DOHH2 (cell line): ENCODE data around the gene PRELID2.

Experiments used
- H3F3A ChIP-seq: fragments of 200-600 bp; sonication (generic), shearing (Covaris generic); 2 replicates; pipeline ENCODE4 v1.6.0; 2016; ENCODE audit warnings: antibody characterized with exemption, mild to moderate bottlenecking; ENCODE audit not compliant: control insufficient read depth, insufficient read depth
- H3K27ac ChIP-seq: fragments of 200-600 bp; sonication (generic); 2 replicates; pipeline ENCODE4 v1.5.1; 2014; ENCODE audit warnings: low read depth, mild to moderate bottlenecking, low read length, moderate library complexity
- H3K27me3 ChIP-seq: fragments of 200-600 bp; sonication (generic); 2 replicates; pipeline ENCODE4 v1.6.1; 2014; ENCODE audit warnings: mild to moderate bottlenecking, low read length, mixed read lengths; ENCODE audit not compliant: control insufficient read depth
- H3K36me3 ChIP-seq: fragments of 200-600 bp; sonication (generic); 2 replicates; pipeline ENCODE4 v1.6.1; 2014; ENCODE audit warnings: mild to moderate bottlenecking, low read length, moderate library complexity, mixed read lengths; ENCODE audit not compliant: control insufficient read depth
- H3K4me1 ChIP-seq: fragments of 200-600 bp; sonication (generic); 2 replicates; pipeline ENCODE4 v1.6.1; 2014; ENCODE audit warnings: mild to moderate bottlenecking, low read length, mixed read lengths; ENCODE audit not compliant: control insufficient read depth
- H3K4me2 ChIP-seq: fragments of 200-600 bp; sonication (generic); 2 replicates; pipeline ENCODE4 v1.6.0; 2014; ENCODE audit warnings: mild to moderate bottlenecking, low read length, moderate library complexity
- H3K4me3 ChIP-seq: fragments of 200-600 bp; sonication (generic); 2 replicates; pipeline ENCODE4 v1.5.1; 2014; ENCODE audit warnings: mild to moderate bottlenecking, low read length, mixed read lengths
- H3K79me2 ChIP-seq: fragments of 200-600 bp; sonication (generic); 2 replicates; pipeline ENCODE4 v1.6.1; 2014; ENCODE audit warnings: mild to moderate bottlenecking, low read length, mixed read lengths; ENCODE audit not compliant: control insufficient read depth
- H3K9me2 ChIP-seq: fragments of 200-600 bp; sonication (generic); replicated peaks from 2 replicates; pipeline ENCODE4 v1.6.1; 2014; ENCODE audit warnings: mild to moderate bottlenecking, low read length, mixed read lengths; ENCODE audit not compliant: control insufficient read depth
- H3K9me3 ChIP-seq: fragments of 200-600 bp; sonication (generic); 2 replicates; pipeline ENCODE4 v1.6.1; 2014; ENCODE audit warnings: antibody characterized with exemption, low read length, mixed read lengths; ENCODE audit not compliant: control insufficient read depth, insufficient read depth
- H4K20me1 ChIP-seq: fragments of 200-600 bp; sonication (generic); 2 replicates; pipeline ENCODE4 v1.6.0; 2014; ENCODE audit warnings: low read depth, mild to moderate bottlenecking, antibody characterized with exemption, low read length, moderate library complexity; ENCODE audit not compliant: control insufficient read depth, insufficient read depth
- CTCF ChIP-seq: fragments of 200-600 bp; sonication (generic); IDR thresholded peaks from one replicate; pipeline ENCODE4 v1.5.1; 2014; ENCODE audit warnings: antibody characterized with exemption, mild to moderate bottlenecking, low read depth, low read length; ENCODE audit not compliant: poor library complexity, severe bottlenecking
- EZH2phosphoT487 ChIP-seq: fragments of 200-600 bp; sonication (generic); IDR thresholded peaks from 2 replicates; pipeline ENCODE4 v1.6.1; 2017; ENCODE audit warnings: borderline replicate concordance, mild to moderate bottlenecking, antibody characterized with exemption, low read length, moderate library complexity, mixed read lengths

Gene PRELID2

GRCh38 chr5:145811834-145812625 lies 23.1 kb downstream of the PRELID2 start:
- no peak for TF ChIP-seq CTCF
- TF ChIP-seq EZH2phosphoT487: no peak
- Histone ChIP-seq H4K20me1 (no peaks in the 10 kb centered on the region), H3K27me3 (no peaks in the 10 kb centered on the region), H3K4me3 (no peak overlapping the region), H3K36me3 (no peaks in the 10 kb centered on the region), H3K79me2 (no peaks in the 10 kb centered on the region), H3K4me2 (no peak overlapping the region), H3K9me3 (peaks cover 8% of the 10 kb centered on the region), H3F3A (no peaks in the 10 kb centered on the region), H3K27ac (no peak overlapping the region), H3K9me2 (no peaks in the 10 kb centered on the region), H3K4me1 (no peaks in the 10 kb centered on the region)

GRCh38 chr5:145806923-145807322 lies 28.2 kb downstream of the PRELID2 start:
- H3K79me2 ChIP-seq: no peaks in the 10 kb centered on the region
- H3K4me1 ChIP-seq: no peaks in the 10 kb centered on the region
- no peak overlapping the region for H3K4me2 ChIP-seq
- no peaks in the 10 kb centered on the region for H4K20me1 ChIP-seq
- H3K9me3 ChIP-seq: peaks cover 8% of the 10 kb centered on the region
- TF ChIP-seq CTCF (no peak), EZH2phosphoT487 (no peak)
- no peaks in the 10 kb centered on the region for H3F3A ChIP-seq
- H3K9me2 ChIP-seq: no peaks in the 10 kb centered on the region
- H3K27ac ChIP-seq: no peak overlapping the region
- no peaks in the 10 kb centered on the region for H3K36me3 ChIP-seq
- no peak overlapping the region for H3K4me3 ChIP-seq
- H3K27me3 ChIP-seq: no peaks in the 10 kb centered on the region

- Histone ChIP-seq H3K27me3 (no peaks in the 10 kb centered on the region), H4K20me1 (no peaks in the 10 kb centered on the region), H3K9me3 (peaks cover 3% of the 10 kb centered on the region; the same call in 1 of the 2 replicates), H3K79me2 (no peaks in the 10 kb centered on the region), H3K36me3 (no peaks in the 10 kb centered on the region), H3K4me3 (no peak overlapping the region), H3K4me2 (no peak overlapping the region), H3K9me2 (no peaks in the 10 kb centered on the region), H3F3A (no peaks in the 10 kb centered on the region), H3K4me1 (no peaks in the 10 kb centered on the region), H3K27ac (no peak overlapping the region)
- no peak for TF ChIP-seq CTCF
- TF ChIP-seq EZH2phosphoT487: no peak
Observed at GRCh38 chr5:145805819-145806218, 29.3 kb downstream of the PRELID2 start.
